Measurements from ENCODE around the gene ZNF655. TPM values are rescaled to one million over a fixed set of nuclear protein-coding genes. Genes with fewer than 3 reads are reported as not detected.

Gene ZNF655
- total RNA-seq = 76.3 and 82.5 TPM in 2 replicates

GRCh38 chr7:99558306-99559174, at the start of gene ZNF655:
ZNF655 (plus strand) TSS chr7:99558642; CDS start chr7:99560560, 1,918 bp downstream.

GRCh38 chr7:99551767-99552463, 6.5 kb upstream of the ZNF655 start, which contains the start of gene FAM200A:
FAM200A (minus strand) TSS chr7:99552114; CDS start chr7:99548407, 3,707 bp downstream.

GRCh38 chr7:99597762-99598501, 39.5 kb downstream of the ZNF655 start, which contains the start of gene TMEM225B:
TMEM225B (plus strand) TSS chr7:99598267; CDS start chr7:99604389, 6,122 bp downstream.

GRCh38 chr7:99616359-99617191, 58.1 kb downstream of the ZNF655 start, which contains the start of gene ZSCAN25:
ZSCAN25 (plus strand) TSS chr7:99616946; CDS start chr7:99619607, 2,661 bp downstream.

Other genes with a start within 250 kb of the ZNF655 start
- gene ARPC1A, start 232.7 kb upstream of the ZNF655 start, total RNA-seq = 140 and 156 TPM in 2 replicates
- 210 and 312 TPM in 2 replicates for gene ARPC1B, start 183.9 kb upstream of the ZNF655 start, total RNA-seq
- 76.0 and 76.2 TPM in 2 replicates for gene PDAP1, start 150.0 kb upstream of the ZNF655 start, total RNA-seq
- gene BUD31, start 149.7 kb upstream of the ZNF655 start, total RNA-seq = 103 and 104 TPM in 2 replicates
- 6.2 and 6.7 TPM in 2 replicates for gene PTCD1, start 119.8 kb upstream of the ZNF655 start, total RNA-seq
- 21.0 and 23.7 TPM in 2 replicates for gene CPSF4, start 119.7 kb upstream of the ZNF655 start, total RNA-seq
- 604 and 668 TPM in 2 replicates for gene ATP5MF, start 92.5 kb upstream of the ZNF655 start, total RNA-seq
- gene ZNF789, start 85.8 kb upstream of the ZNF655 start, total RNA-seq = 5.1 and 6.9 TPM in 2 replicates
- gene ZNF394, start 58.4 kb upstream of the ZNF655 start, total RNA-seq = 34.2 and 34.9 TPM in 2 replicates
- 10.3 and 12.4 TPM in 2 replicates for gene ZKSCAN5, start 54.0 kb upstream of the ZNF655 start, total RNA-seq
- 9.9 and 11.2 TPM in 2 replicates for gene FAM200A, start 6.5 kb upstream of the ZNF655 start, total RNA-seq
- gene TMEM225B, start 39.6 kb downstream of the ZNF655 start, total RNA-seq = 0.26 and 0.43 TPM in 2 replicates
- gene ZSCAN25, start 58.3 kb downstream of the ZNF655 start, total RNA-seq = 10.8 and 11.2 TPM in 2 replicates
- 5.7 and 10.1 TPM in 2 replicates for gene CYP3A5, start 121.4 kb downstream of the ZNF655 start, total RNA-seq
- gene CYP3A7, start 176.6 kb downstream of the ZNF655 start, total RNA-seq = 0.32 TPM in 1 of 2 replicates, not detected in the other
- not detected in 2 replicates for gene CYP3A4, start 225.5 kb downstream of the ZNF655 start, total RNA-seq

Data from articular chondrocyte of knee joint (primary cell).